Measurements from ENCODE around the gene SAMD7.

DNA sequence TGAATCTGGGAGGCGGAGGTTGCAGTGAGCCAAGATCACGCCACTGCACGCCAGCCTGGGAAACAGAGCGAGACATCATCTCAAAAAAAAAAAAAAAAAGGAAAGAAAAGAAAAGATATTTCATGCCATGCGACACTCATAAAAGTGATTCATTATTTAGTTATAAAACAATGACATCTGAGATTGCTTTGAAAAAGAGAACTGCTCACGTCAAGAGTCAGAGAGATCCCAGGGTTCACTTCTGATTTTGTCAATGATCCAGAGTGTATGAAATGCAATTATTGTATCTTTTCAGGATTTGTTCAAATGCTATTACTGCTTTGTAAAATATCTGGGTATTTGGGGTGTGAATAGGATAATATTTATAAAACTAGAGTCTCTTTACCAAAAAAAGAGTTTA lies 6.0 kb upstream of the SAMD7 start:
- no peak for TF ChIP-seq CTCF (conservative IDR thresholded peaks at IDR 0.05; ENCODE audit: low read depth, low read length)
- TF ChIP-seq EZH2 (IDR thresholded peaks at IDR 0.05; ENCODE audit: low read length, unreplicated experiment): no peak
